HEK293 (cell line): Measurements from ENCODE around the gene ISL2.

Experiments
- CTCF ChIA-PET: fragments of 350-600 bp; formaldehyde crosslinking; extraction: SDS; loops from one replicate; lab custom pipeline; 2021; ENCODE audit warnings: antibody characterized with exemption; lab: Yijun Ruan, JAX
- POLR2A ChIA-PET: fragments of 300-600 bp; formaldehyde crosslinking; extraction: SDS; loops from one replicate; lab custom pipeline; 2020; ENCODE audit warnings: antibody characterized with exemption, inconsistent platforms; lab: Yijun Ruan, JAX
- H3K27ac ChIP-seq: fragments of 200-500 bp; sonication (Bioruptor generic); 2 replicates; pipeline ENCODE4 v1.5.1; 2014; ENCODE audit warnings: low read depth, low read length, control low read depth, inconsistent platforms; ENCODE audit errors: extremely low read depth
- H3K36me3 ChIP-seq, 2 experiments: fragments of 200-500 bp in 1 of 2; sonication (Bioruptor generic) in 1 of 2; 1 replicate in 1 of 2; 2 replicates in 1 of 2; pipeline ENCODE4 v1.5.1; 2014 to 2017; ENCODE audit warnings: inconsistent platforms in 2 of 2, low read length in 2 of 2; ENCODE audit not compliant: control insufficient read depth in 2 of 2, insufficient read depth in 1 of 2
- H3K4me1 ChIP-seq: fragments of 200-500 bp; sonication (Bioruptor generic); 2 replicates; pipeline ENCODE4 v1.5.1; 2014; ENCODE audit warnings: mild to moderate bottlenecking, low read length, inconsistent platforms; ENCODE audit not compliant: control insufficient read depth, insufficient read depth
- H3K4me3 ChIP-seq: 2 replicates; pipeline ENCODE4 v1.5.1; 2011; ENCODE audit warnings: low read depth, mild to moderate bottlenecking, control low read depth, low read length, moderate library complexity
- H3K9me3 ChIP-seq: fragments of 200-500 bp; sonication (Bioruptor generic); 2 replicates; pipeline ENCODE4 v1.5.1; 2014; ENCODE audit warnings: low read depth, low read length, inconsistent platforms; ENCODE audit not compliant: control insufficient read depth, insufficient read depth
- BCL6B ChIP-seq: fragments of 450-650 bp; formaldehyde crosslinking; IDR thresholded peaks from 2 replicates; pipeline ENCODE4 v1.5.1; 2017; ENCODE audit warnings: missing biosample characterization, missing genetic modification characterization
- GFI1B ChIP-seq: fragments of 450-650 bp; formaldehyde crosslinking; IDR thresholded peaks from 2 replicates; pipeline ENCODE4 v1.5.1; 2016; ENCODE audit warnings: missing biosample characterization, missing genetic modification characterization
- HIC1 ChIP-seq: fragments of 450-650 bp; formaldehyde crosslinking; IDR thresholded peaks from 2 replicates; pipeline ENCODE4 v1.5.1; 2016; ENCODE audit warnings: missing biosample characterization, missing genetic modification characterization
- HOXD13 ChIP-seq: sonication (generic); formaldehyde crosslinking; IDR thresholded peaks from 2 replicates; pipeline ENCODE4 v1.8.0; 2022; ENCODE audit warnings: missing genetic modification reagents, borderline replicate concordance
- IKZF3 ChIP-seq: fragments of 450-650 bp; IDR thresholded peaks from 2 replicates; pipeline ENCODE4 v1.5.0; 2018; ENCODE audit warnings: missing biosample characterization, mild to moderate bottlenecking, missing genetic modification characterization, moderate library complexity
- KLF17 ChIP-seq: fragments of 450-650 bp; formaldehyde crosslinking; IDR thresholded peaks from 2 replicates; pipeline ENCODE4 v1.5.1; 2016; ENCODE audit warnings: missing biosample characterization, missing genetic modification characterization
- PRDM10 ChIP-seq: fragments of 450-650 bp; formaldehyde crosslinking; IDR thresholded peaks from 2 replicates; pipeline ENCODE4 v1.5.1; 2016; ENCODE audit warnings: missing biosample characterization, missing genetic modification characterization
- REPIN1 ChIP-seq: fragments of 450-650 bp; formaldehyde crosslinking; IDR thresholded peaks from 2 replicates; pipeline ENCODE4 v1.5.1; 2017; ENCODE audit warnings: missing biosample characterization, missing genetic modification characterization, low read depth
- WT1 ChIP-seq: fragments of 450-650 bp; formaldehyde crosslinking; IDR thresholded peaks from 2 replicates; pipeline ENCODE4 v1.5.1; 2016; ENCODE audit warnings: missing biosample characterization, missing genetic modification characterization
- ZBTB7A ChIP-seq: fragments of 450-650 bp; formaldehyde crosslinking; IDR thresholded peaks from 2 replicates; pipeline ENCODE4 v1.5.1; 2016; ENCODE audit warnings: low read depth, missing biosample characterization, missing genetic modification characterization
- ZBTB8A ChIP-seq: fragments of 450-650 bp; formaldehyde crosslinking; IDR thresholded peaks from 2 replicates; pipeline ENCODE4 v1.5.1; 2016; ENCODE audit warnings: missing biosample characterization, missing genetic modification characterization
- ZFP37 ChIP-seq: fragments of 450-650 bp; formaldehyde crosslinking; IDR thresholded peaks from 2 replicates; pipeline ENCODE4 v1.5.1; 2016; ENCODE audit warnings: missing biosample characterization, missing genetic modification characterization
- ZNF2 ChIP-seq: fragments of 450-650 bp; formaldehyde crosslinking; IDR thresholded peaks from 2 replicates; pipeline ENCODE4 v1.5.1; 2016; ENCODE audit warnings: missing biosample characterization, missing genetic modification characterization
- ZNF202 ChIP-seq: fragments of 450-650 bp; formaldehyde crosslinking; IDR thresholded peaks from 2 replicates; pipeline ENCODE4 v1.5.1; 2016; ENCODE audit warnings: missing biosample characterization, missing genetic modification characterization, borderline replicate concordance
- ZNF23 ChIP-seq: fragments of 450-650 bp; formaldehyde crosslinking; IDR thresholded peaks from 2 replicates; pipeline ENCODE4 v1.5.1; 2016; ENCODE audit warnings: missing biosample characterization, missing genetic modification characterization, borderline replicate concordance
- ZNF350 ChIP-seq: fragments of 450-650 bp; formaldehyde crosslinking; IDR thresholded peaks from 2 replicates; pipeline ENCODE4 v1.5.0; 2017; ENCODE audit warnings: missing biosample characterization, mild to moderate bottlenecking, missing genetic modification characterization
- ZNF354C ChIP-seq: fragments of 450-650 bp; formaldehyde crosslinking; IDR thresholded peaks from 2 replicates; pipeline ENCODE4 v1.5.1; 2016; ENCODE audit warnings: missing biosample characterization, missing genetic modification characterization, low read depth, borderline replicate concordance
- ZNF544 ChIP-seq: fragments of 450-650 bp; formaldehyde crosslinking; IDR thresholded peaks from 2 replicates; pipeline ENCODE4 v1.5.0; 2017; ENCODE audit warnings: missing biosample characterization, missing genetic modification characterization
- ZNF558 ChIP-seq: fragments of 450-650 bp; formaldehyde crosslinking; IDR thresholded peaks from 2 replicates; pipeline ENCODE4 v1.5.1; 2016; ENCODE audit warnings: missing biosample characterization, missing genetic modification characterization
- ZNF560 ChIP-seq: fragments of 450-650 bp; formaldehyde crosslinking; IDR thresholded peaks from 2 replicates; pipeline ENCODE4 v1.5.1; 2017; ENCODE audit warnings: missing biosample characterization, missing genetic modification characterization, borderline replicate concordance

Gene ISL2

GRCh38 chr15:76340198-76340802 is 3.7 kb downstream of the ISL2 start:
- CTCF ChIA-PET = no interaction called here
- POLR2A ChIA-PET = interaction anchor here (0.6 to 1.1 kb wide), 2 partner anchors 29 to 1143 kb away, joined by 3 to 4 read pairs; partner anchors contain the start of gene ETFA
- no peaks in the 10 kb centered on the region for H3K9me3 ChIP-seq
- no peak overlapping the region for H3K27ac ChIP-seq
- H3K4me1 ChIP-seq = peaks cover 23% of the 10 kb centered on the region
- TF ChIP-seq ZBTB8A (tag by site-specific recombination) (peak; percentile 28; the same call in 1 of the 2 replicates), KLF17 (tag by site-specific recombination) (no peak)
- H3K4me3 ChIP-seq = no peak overlapping the region
- H3K36me3 ChIP-seq = peaks cover 0 to 41% of the 10 kb centered on the region in 2 experiments; a peak in 1 of 3 replicates

- POLR2A ChIA-PET = interaction anchor here (0.6 to 1.1 kb wide), 2 partner anchors 29 to 1144 kb away, joined by 3 to 4 read pairs; partner anchors contain the start of gene ETFA
- no peak for TF ChIP-seq ZBTB7A (tag by site-specific recombination)
- TF ChIP-seq ZNF354C = no peak
- TF ChIP-seq WT1 (tag by site-specific recombination) = no peak
- TF ChIP-seq ZNF2 = no peak
- TF ChIP-seq ZFP37 = no peak
- no peak for TF ChIP-seq BCL6B
- TF ChIP-seq HOXD13 (CRISPR knock-in tag) = no peak
- TF ChIP-seq ZNF350 (tag by site-specific recombination) = no peak
- no peak for TF ChIP-seq IKZF3
- no peak for TF ChIP-seq ZNF558 (tag by site-specific recombination)
- TF ChIP-seq ZNF202 (tag by site-specific recombination) = no peak
- no peak for TF ChIP-seq ZNF544 (tag by site-specific recombination)
- no peak for TF ChIP-seq GFI1B (tag by site-specific recombination)
- TF ChIP-seq ZNF560 (tag by site-specific recombination) = no peak
- no peak for TF ChIP-seq HIC1 (tag by site-specific recombination)
- no peak for TF ChIP-seq ZNF23 (tag by site-specific recombination)
- no peak for TF ChIP-seq REPIN1 (tag by site-specific recombination)
- TF ChIP-seq PRDM10 (tag by site-specific recombination) = no peak
- Histone ChIP-seq H3K9me3 (no peaks in the 10 kb centered on the region), H3K4me1 (peaks cover 26% of the 10 kb centered on the region), H3K4me3 (no peak overlapping the region), H3K36me3 (peaks cover 0 to 41% of the 10 kb centered on the region in 2 experiments; a peak in 1 of 3 replicates), H3K27ac (no peak overlapping the region)
- CTCF ChIA-PET = no interaction called here
These were observed 4.3 kb downstream of the ISL2 start for GRCh38 chr15:76340803-76341365.
